Right lobe of liver (tissue), 4 donors: ENCODE results near the gene PPIL1.

Source experiments
- POLR2A ChIP-seq: fragments of 450-650 bp; IDR thresholded peaks from one replicate; pipeline ENCODE4 v1.6.1; 2017; ENCODE audit warnings: antibody characterized with exemption, mild to moderate bottlenecking
- TF ChIP-seq, protein P1 (sequence below), 4 donors: fragments of 200-600 bp in 3 of 4; fragments of 450-650 bp in 1 of 4; IDR thresholded peaks; one replicate each; pipeline versions ENCODE4 v1.5.1 to v1.8.0; 2016 to 2022; ENCODE audit warnings: antibody characterized with exemption in 4 of 4, mild to moderate bottlenecking in 2 of 4
- donor health status: DM: no; HTN: no; CAD: no.
- donor health status: DM: no; HTN: no; CAD: no.
- donor health status: DM: no; HTN: yes; CAD: no.

DNA sequence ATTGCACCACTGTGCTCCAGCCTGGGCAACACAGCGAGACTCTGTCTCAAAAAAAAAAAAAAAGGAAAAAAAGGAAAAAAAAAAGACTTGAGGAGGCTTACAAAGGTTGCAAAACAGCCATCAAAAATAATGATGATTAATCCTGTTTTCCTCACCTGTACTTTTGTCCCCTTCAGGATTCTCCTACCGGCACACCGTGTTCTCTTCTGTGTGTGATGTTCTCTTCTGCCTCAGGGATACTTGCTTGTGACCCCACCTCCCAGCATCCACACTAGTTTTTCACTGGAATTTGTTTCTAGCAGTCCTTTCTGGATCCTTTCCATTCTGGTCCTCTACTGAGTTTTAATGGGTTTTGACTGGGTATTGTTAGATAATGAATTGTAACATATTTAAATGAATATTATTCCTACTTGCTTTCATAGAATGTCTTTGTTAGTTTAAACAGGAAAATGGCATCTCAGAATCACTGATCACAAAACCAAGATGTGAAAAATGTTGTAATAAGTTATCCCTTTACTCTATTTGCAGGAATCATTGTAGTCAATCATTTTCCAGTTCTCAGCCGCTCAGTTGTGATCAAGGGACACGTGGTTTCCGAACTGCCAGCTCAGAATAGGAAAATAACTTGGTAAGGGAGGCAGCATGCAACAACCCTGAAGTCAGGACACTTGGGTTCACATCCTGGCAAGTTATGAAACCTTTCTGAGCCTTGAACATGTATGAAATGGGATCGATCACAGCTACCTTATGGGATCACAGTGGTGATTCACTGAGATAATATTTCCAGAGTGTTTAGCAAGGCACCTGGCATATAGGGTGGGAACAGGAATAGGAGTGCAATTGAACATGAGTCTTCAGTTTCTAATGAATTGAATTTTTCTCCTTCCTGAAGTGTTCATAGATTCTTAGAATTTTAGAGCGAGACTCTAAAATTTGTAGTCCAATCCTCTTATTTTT, 19.7 kb upstream of the PPIL1 start:
- TF ChIP-seq, protein P1, sequence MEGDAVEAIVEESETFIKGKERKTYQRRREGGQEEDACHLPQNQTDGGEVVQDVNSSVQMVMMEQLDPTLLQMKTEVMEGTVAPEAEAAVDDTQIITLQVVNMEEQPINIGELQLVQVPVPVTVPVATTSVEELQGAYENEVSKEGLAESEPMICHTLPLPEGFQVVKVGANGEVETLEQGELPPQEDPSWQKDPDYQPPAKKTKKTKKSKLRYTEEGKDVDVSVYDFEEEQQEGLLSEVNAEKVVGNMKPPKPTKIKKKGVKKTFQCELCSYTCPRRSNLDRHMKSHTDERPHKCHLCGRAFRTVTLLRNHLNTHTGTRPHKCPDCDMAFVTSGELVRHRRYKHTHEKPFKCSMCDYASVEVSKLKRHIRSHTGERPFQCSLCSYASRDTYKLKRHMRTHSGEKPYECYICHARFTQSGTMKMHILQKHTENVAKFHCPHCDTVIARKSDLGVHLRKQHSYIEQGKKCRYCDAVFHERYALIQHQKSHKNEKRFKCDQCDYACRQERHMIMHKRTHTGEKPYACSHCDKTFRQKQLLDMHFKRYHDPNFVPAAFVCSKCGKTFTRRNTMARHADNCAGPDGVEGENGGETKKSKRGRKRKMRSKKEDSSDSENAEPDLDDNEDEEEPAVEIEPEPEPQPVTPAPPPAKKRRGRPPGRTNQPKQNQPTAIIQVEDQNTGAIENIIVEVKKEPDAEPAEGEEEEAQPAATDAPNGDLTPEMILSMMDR (IDR thresholded peaks at IDR 0.05) = no peak
- TF ChIP-seq POLR2A = no peak
